GM19467 (cell line): ENCODE data around the gene PCDH9.
"Not testable (repeated sequence)": the region's sequence is repeated elsewhere in the genome, so short reads cannot be mapped to it uniquely, and the experiment has no call there.

Experiments
- ATAC-seq: cut with Tn5 transposase; IDR thresholded peaks from one replicate; pipeline ENCODE4 v1.9.1; 2021; ENCODE audit warnings: mild to moderate bottlenecking, moderate library complexity; ENCODE audit not compliant: unreplicated experiment

The PCDH9 gene

DNA sequence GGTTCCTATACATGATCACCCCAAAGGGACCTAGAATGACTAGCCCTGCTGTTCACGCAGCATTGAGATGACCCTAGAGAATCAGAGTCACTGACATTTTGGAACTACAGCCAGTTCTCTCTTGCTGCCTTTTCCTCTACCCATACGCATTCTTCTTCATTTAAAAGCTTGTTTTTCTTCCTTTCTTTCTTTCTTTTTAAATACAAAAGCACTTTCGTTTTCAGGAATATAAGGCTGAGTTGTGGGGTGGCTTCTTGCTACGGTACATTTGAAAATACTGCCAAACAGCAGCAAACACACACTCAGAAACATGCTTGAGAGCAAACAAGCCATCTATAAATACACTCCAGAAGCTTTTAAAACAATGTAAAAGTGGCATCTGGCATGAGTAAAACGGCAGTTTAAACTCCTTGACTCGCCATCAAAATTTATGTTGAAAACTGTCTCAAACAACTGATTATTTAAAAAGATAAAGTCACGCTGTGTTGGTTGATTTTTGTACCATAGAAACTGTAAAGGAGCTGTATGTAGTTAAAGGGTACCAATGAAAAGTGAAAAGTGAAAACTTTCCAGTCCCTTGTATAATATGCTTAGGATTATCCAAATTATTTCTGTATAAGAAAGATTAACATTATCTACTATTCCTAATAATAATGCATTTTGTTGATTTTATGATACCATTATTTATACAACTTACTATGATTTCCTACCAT lies 95.6 kb downstream of the PCDH9 start:
- ATAC-seq = no peak

DNA sequence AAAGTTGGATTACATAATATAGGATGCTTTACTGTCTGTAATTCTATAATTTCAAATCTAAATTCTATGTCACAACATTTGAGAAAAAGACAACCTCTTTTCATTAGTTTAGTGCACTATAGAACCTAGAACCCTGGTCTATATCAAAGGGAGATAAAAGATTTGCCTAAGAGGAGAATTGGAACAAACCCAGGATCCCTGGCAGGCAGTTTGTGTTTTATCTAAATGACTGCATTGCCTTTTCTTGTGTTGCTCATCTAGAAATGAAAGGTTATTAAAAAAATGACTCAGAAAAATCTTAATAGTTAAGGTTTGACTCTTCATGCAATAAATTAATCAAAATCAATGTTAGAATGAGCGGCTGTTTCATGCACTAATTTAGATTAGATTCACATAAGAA lies 96.7 kb downstream of the PCDH9 start:
- no peak for ATAC-seq

DNA sequence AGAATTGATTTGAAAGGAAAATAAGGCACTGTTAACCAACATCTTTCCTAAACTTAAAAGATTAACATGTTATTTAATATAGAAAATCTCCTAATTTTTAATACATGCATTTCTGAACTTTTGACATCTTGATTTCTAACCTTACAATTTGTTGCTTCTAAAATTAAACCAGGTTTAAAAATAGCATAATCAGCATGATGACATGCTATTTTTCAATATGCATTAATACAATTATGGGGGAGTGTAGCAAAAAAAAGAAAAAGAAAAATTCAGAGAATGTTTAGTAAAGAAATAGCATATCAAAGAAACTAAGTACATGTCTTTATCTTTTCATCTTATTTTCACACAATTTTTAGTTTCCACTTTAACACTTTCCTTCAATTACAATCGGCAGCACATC lies 98.7 kb downstream of the PCDH9 start:
- no peak for ATAC-seq

DNA sequence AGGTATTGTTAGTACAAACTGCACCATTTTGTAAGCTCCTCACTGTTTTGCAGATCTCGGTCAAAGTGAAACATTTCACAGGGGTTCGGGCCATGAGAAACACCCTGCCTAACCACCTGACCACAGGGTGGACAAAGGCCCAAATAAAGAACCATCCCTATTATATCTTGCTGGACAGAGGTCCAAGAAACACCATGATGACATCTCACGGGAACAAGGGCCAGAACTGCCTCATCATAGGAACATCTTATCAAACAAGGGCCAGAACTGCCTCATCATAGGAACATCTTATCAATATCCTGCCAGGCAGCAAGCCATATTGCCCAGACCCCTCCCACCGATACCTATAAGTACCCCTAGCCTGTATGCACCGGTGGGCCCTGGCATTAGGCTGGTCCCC lies 99.7 kb downstream of the PCDH9 start:
- no peak for ATAC-seq

DNA sequence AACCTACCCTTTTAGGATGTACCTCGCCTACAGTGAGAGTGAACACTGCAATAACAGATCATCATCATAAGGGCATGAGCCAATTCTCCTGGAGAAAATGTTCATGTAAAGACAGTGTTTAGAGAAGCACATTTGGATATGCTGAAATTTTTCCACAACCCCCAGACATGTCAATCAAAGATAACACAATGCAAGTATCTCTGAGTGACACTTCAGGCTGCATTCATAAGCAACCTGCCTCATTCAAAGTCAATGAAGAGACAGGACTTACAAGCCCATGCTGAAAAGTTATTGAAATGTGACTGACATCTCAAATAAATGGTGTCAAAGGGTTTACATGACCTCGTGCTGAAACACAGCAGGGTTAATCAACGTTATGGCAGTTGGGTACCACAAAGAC lies 102.0 kb downstream of the PCDH9 start:
- ATAC-seq = no peak

DNA sequence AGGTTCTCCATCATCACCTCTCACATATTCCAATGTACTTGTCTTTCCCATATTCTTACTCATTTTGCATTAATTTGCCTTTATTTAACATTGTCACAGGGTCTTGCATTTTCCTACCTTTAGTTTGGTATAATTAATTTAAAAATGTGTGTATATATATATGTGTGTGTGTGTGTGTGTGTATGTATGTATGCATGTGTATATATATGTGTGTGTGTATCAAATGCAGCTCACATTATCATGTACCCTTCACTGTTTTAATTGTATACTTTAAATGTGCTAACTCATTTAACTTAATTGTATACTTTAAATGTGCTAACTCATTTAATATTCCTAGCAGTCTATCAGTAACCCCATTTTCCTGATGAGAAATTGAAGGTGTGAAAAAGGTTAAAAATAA lies 104.5 kb downstream of the PCDH9 start:
- no peak for ATAC-seq

DNA sequence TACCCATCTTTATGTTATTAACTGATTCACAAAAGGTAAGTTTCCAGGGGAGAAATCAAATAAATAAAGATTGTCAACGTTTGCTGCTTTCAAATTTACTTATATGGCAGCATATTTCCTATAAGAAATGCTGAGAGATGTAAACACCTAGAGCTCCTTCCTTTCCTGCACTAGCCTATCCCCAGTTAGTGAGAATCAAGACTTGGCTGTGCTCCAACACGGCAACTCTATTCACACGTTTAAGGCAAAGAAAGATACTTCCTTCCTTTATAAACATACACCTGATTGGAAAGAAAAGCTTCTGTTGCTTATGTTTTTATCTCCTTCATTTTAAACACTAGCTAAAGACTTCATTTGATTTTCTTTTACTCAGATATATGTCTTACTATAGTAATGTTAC lies 107.0 kb downstream of the PCDH9 start:
- no peak for ATAC-seq

DNA sequence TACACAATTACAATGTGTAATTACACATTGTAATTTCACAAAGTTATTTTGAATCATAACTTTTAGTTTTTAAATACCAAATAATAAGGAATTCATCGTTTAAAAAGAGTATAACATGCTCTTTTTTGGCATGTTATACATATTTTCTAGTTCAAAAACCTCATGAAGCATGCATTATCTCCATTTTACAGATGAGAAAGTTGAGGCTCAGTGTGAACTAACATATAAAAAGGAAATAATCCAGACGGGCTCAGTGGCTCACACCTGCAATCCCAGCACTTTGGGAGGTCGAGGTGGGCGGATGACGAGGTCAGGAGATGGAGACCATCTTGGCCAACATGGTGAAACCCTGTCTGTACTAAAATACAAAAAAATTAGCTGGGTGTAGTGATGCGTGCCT lies 107.9 kb downstream of the PCDH9 start:
- ATAC-seq = no peak

DNA sequence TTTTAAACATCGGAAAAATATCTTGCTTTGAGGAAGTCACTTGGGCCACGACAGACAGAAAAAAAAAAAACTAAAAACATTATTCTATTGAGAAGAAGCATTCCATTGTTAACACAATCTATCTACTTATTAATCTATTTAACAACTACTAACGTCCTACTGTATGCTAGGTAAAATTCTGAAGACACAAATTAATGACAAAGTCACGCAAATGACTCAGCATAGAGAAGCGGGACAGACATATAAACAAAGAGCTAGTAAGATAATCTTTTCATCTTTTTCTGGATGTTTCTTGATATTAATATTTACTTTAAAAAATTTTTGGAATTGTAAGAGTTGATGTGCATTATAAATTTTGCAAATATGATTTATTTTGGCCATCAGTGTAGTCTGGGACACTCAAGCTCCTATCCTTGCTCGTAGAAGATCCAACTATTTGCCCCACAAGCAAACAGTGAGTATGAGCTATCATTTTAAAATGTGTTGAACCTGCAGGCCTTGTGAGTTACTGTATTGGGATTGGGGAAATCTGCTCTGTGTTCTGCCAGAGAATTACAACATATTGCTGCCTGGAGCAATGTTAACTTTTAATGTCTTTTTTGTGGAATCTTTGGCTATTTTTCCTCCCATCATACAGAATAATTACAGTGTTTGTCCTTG lies 109.1 kb downstream of the PCDH9 start:
- no peak for ATAC-seq

DNA sequence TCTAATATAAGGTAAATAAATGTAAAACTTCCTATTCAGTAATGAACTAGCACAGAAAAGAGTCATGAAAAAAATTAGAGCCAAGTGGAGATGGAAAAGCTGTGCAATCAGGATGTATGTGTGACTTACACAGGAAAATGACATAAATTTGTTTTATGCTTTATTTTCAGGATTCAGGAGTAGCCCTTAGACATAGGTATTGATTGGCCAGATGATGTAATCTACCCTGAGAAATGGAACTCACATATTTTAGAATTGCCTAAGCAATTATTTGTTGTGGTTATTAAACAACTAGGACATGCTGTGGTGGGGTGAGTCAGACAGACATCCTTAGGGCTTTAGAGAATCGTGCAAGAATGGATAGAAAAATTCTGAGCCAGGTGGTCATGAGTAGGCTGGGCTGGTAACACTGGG lies 110.6 kb downstream of the PCDH9 start:
- ATAC-seq = no peak

DNA sequence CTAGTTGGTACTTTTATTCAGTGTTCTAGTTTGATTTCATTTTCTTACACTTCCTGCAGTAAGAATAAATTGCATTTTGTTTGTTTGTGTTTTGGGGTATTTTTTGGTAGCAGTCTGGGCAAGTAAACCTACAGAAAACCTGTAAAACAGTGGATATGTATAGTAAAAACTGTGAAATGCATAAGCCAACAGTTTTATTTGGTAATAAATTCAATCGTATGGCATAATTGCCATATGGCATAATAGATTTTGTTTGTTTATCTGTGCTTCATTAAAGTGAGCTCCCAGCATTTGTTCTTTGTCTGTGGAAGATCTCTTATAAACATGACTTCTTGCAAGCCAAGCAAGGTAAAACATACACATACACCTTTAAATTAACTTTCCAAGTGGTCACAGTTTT lies 111.9 kb downstream of the PCDH9 start:
- ATAC-seq = no peak

DNA sequence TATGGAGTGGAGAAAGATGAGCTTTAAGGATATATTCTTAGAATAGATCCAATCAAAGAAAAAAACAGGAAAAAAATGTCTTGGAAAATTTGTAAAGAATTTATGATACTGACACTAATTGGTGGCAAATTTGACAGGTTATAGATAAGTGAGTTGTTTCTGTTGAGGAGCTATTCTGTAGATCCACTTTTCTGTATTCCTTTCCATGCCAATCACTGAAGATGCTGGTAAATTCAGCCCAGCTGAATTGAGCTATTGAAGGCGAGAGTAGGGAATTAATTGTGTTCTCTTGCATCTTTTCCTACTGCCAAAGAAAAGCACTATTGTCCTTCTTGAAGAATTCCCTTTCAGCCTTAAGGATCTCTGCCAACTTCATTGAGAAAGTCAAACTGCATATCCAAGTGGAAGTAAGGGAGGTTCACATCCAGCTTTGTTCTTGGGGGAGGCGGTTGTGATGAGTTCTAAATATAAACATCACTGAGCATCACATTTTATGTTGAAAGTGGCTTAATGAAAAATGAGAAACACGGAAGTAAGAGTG lies 113.1 kb downstream of the PCDH9 start:
- no peak for ATAC-seq

DNA sequence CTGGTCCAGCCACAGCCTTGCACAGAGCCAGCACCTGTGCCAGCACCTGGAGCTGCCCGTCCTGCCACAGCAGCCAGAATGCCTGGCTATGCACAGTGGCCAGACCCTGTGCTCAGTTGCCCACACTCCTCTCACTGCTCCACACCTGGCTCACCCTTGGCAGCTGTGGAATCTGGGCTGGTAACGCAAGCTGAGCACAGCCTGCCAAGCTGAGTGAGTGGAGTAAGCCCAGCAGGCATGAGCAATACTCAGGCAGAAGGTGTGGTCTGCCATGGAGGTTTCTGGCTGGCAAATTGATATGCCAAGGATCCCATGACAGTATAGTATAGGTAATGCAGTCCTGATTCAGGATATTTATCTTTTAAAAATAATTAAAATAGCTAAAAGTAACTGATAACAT lies 122.2 kb downstream of the PCDH9 start:
- ATAC-seq = no peak

DNA sequence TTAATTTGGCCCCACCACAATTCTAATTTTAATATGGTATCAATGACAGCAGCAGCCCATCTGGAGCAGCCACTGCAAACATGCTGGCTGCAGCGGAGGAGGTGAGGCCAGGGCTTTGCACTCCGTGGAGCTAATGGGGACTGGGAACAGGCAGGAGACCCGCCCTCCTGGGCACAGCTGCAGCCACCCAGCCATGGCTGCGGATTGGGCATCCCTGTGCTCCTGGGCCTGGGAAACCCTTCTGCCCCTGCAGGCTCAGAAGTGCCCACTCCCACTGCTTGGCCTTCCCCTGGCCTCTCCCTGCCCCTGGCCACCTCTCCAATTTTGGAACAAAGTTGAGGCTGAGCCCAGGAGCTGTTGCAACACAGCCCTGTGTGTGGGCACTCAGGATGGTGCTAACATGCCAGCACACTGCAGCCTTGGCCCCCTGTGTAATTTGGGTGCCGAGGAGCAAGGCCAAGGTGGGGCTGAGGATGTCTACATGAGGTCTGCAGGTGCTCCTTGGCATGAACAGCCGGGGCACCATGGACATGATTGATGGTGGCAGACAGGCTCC lies 123.6 kb downstream of the PCDH9 start:
- no peak for ATAC-seq

DNA sequence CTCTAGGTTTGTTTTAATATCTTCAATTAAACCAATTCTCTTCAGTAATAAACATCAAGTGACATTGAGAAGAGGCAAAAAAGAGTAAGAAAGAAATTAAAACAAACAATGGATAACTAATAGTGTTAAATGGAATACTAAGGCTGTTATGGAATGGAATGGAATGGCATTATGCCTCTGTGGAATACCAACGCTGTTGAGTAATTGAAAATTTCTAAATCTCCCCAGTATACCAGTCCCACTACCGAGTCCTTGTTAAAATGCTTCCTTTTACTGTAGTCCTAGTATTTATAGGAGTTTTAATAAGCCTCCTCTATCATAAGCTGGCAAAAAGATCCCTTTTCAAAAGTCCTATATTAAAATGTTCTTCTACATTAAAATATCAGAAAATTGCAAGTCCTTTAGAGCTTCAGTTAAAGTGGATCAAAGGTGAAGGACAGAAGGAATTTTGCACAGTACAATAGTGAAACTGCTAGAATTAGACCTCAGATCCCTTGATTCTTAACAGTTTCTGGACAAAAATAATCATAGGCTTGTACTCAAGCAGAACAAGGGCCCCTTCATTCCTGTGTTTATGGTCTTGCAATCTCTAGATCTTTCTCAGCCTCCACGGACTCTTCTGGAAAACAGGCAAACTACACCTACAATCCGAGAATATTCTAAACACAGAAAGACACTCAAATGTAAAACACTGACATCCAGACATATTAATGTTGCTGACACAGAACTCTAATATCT lies 128.2 kb downstream of the PCDH9 start:
- no peak for ATAC-seq

DNA sequence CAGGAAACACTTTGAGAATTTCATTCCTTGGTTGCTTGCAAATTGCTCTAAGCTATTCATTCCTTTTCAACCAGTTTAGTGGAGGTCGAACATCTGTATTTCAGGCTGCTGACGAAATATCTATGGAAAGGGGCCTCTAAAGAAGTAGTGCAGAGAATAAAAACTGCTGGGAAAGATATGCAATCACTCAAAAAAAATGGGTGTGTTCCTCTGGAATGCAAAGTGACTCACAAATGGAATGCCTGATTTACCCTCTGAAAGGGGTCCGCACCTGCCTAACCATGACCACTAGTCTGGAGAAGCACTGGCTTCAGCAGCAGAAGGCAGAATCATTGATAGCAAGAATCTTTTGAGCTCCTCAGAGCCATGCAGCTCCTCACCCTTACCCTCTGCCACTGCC lies 129.4 kb downstream of the PCDH9 start:
- no peak for ATAC-seq

DNA sequence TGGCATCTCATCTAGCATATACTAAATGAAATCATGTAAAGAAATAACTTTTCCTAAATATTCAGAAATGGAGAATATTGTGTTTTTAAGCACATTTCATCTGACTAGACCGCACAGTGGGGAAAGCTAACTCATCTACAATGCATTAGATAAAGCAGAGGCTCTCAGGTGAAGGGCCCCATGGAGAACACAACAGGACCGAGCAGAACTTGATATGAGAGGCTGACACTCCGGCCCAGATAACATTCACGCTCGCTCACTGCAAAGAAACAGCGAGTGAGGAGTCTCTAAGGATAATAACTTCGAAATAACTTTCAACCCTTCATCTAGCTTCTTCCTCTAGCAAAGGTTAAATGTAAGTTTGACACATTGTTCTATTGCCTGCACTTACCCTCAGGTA lies 130.6 kb downstream of the PCDH9 start:
- no peak for ATAC-seq

DNA sequence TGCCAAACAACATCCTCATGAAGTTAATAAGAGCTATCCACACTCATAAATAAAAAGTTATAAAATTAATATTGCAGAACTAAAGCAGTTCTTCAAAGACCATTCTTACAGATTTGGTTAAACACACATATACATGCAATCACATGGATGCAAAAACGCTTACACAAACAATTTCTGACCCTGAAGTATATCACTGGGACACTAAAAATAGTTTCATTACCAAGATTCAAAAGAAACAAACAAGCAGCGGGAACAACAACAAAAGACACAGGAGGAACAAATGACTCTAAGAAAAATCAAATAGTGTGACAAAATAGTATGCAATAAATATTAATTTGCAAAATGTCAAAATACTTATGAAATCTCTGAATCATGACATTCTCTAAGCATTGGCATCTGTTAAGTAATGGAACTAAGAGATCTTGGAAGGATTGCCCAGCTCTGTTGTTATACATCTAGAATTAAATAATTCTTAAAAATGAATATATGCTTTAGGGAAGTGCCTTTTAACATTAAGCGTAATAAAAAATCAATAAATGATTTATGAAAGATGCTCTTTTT lies 132.2 kb downstream of the PCDH9 start:
- ATAC-seq = no peak

DNA sequence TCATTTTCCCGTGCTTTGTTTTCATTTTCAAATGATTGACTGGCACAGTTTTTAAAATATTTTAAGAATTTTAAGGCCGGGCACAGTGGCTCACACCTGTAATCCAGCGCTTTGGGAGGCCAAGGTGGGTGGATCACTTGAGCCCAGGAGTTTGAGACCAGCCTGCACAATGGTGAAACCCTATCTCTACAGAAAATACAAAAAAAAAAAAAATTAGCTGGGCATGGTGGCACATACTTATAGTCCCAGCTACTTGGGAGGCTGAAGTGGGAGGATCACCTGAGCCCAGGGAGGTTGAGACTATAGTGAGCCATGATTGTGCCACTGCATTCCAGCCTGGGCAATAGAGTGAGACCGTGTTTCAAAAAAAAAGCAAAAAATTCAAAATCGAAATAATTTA lies 133.2 kb downstream of the PCDH9 start:
- not testable (repeated sequence) for ATAC-seq

DNA sequence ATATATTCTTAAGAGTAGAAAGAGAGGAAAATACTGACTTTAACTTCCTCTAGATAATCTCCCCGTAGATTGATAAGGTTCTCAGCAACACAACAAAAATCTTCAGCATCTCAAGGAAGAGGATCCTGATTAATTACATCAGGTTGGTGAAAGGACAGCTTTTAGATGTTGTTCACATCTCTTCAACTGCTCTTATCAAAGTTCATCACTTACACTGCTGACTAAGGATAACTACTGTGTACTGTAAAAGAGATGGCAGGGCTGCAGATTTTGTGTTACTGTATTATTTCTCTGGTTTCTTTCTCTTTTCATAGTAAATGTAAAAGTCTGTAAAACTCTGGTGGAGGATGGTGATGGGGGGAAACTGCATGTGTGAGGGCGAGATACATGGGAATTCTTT lies 133.7 kb downstream of the PCDH9 start:
- no peak for ATAC-seq

DNA sequence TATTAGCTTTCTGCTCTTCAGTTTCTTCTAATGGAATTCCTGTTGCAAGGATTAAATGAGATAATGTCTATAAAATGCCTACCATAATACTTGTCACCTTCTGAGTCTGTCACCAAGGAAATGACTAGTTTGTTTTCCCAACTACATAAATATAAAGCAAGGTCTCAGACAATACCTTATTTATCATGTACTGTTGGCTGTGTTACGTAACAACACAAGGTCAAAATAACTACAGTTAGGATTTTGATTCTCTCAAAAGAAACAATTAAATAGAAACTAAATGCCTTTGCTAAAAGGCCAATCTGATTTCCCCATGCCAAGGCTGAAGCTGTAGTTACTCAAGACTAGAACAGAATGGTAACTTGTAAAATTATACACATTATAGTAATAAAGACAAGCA lies 134.5 kb downstream of the PCDH9 start:
- no peak for ATAC-seq
